Measurements from ENCODE around the gene WFDC6. TPM values are rescaled to one million over a fixed set of nuclear protein-coding genes. Genes with fewer than 3 reads are reported as not detected.

WFDC6 gene
- polyA plus RNA-seq, 1 donor (not counting 4 experiments of a cell fraction or from before 2014, with no cell fraction given): not detected

GRCh38 chr20:45503403-45503802, 35.9 kb downstream of the WFDC6 start:
- peaks cover 21% of the 10 kb centered on the region for H3K4me1 ChIP-seq (ENCODE audit: control insufficient read depth, extremely low read depth, insufficient read depth, low read length)
- H3K9ac ChIP-seq (ENCODE audit: control insufficient read depth, extremely low read depth, insufficient read depth, low read length): no peak overlapping the region
- no peak overlapping the region for H3K4me3 ChIP-seq (ENCODE audit: control insufficient read depth in 2 of 3, extremely low read depth in 1 of 3, insufficient read depth in 2 of 3, low read depth in 1 of 3, low read length in 3 of 3)
- H3K79me2 ChIP-seq (ENCODE audit: control insufficient read depth, insufficient read depth, low read length): no peaks in the 10 kb centered on the region
- H3K27ac ChIP-seq (ENCODE audit: control insufficient read depth, insufficient read depth, low read length): no peak overlapping the region
- dilution Hi-C loops (cut with MboI; ENCODE audit: extremely low pct_ligation_motif_present, low sequenced_read_pairs): no loop called here
- no peaks in the 10 kb centered on the region for H3K36me3 ChIP-seq (ENCODE audit: control insufficient read depth in 2 of 2, extremely low read depth in 1 of 2, insufficient read depth in 2 of 2, low read length in 2 of 2)
- no peak overlapping the region for H3K4me2 ChIP-seq (ENCODE audit: control insufficient read depth, extremely low read depth, insufficient read depth, low read depth, low read length)
- no peak for FAIRE-seq
- H3K9me1 ChIP-seq (ENCODE audit: control insufficient read depth, extremely low read depth, insufficient read depth, low read length): no peaks in the 10 kb centered on the region
- H4K20me1 ChIP-seq (ENCODE audit: control insufficient read depth, extremely low read depth, insufficient read depth, low read length): no peaks in the 10 kb centered on the region
- no peak for DNase-seq (ENCODE audit: low read depth, low spot score)
- H2AFZ ChIP-seq (ENCODE audit: control insufficient read depth, low read length): no peak overlapping the region
- H3K9me3 ChIP-seq (ENCODE audit: control insufficient read depth, low read depth, low read length): no peaks in the 10 kb centered on the region
- TF ChIP-seq CTCF (optimal IDR thresholded peaks at IDR 0.05 in 1 of 3, IDR thresholded peaks at IDR 0.05 in 1 of 3, conservative IDR thresholded peaks at IDR 0.05 in 1 of 3; ENCODE audit: extremely low read depth in 1 of 3, insufficient read depth in 2 of 3, low read length in 3 of 3) (no peak), EZH2 (IDR thresholded peaks at IDR 0.05; ENCODE audit: low read length) (no peak)
- H3K27me3 ChIP-seq (ENCODE audit: control insufficient read depth, extremely low read depth, insufficient read depth, low read length): peaks cover 8% of the 10 kb centered on the region

DNA sequence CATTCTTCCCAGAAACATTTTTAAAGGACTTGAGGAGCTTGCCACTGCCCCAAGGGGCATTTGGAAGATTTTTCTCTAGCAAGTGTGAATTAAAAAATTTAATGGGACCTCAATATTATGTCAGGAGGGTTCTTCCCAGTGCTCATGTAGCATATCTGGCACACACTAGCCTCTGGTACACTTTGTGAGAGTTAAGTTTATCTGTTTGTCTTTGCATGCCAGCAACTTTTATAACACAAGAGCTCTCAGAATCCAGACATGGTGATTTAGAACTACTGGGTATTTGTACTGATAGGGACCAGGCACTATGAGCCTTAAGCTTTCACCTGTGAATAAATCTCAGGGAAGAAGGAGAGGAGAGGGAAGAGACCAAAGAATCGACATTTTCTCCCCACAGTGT, 36.7 kb downstream of the WFDC6 start:
- Histone ChIP-seq H3K4me1 (ENCODE audit: control insufficient read depth, extremely low read depth, insufficient read depth, low read length) (peaks cover 13% of the 10 kb centered on the region), H3K36me3 (ENCODE audit: control insufficient read depth in 2 of 2, extremely low read depth in 1 of 2, insufficient read depth in 2 of 2, low read length in 2 of 2) (no peaks in the 10 kb centered on the region), H4K20me1 (ENCODE audit: control insufficient read depth, extremely low read depth, insufficient read depth, low read length) (no peaks in the 10 kb centered on the region), H3K9me1 (ENCODE audit: control insufficient read depth, extremely low read depth, insufficient read depth, low read length) (no peaks in the 10 kb centered on the region), H2AFZ (ENCODE audit: control insufficient read depth, low read length) (no peak overlapping the region), H3K27me3 (ENCODE audit: control insufficient read depth, extremely low read depth, insufficient read depth, low read length) (peaks cover 11% of the 10 kb centered on the region), H3K4me3 (ENCODE audit: control insufficient read depth in 2 of 3, extremely low read depth in 1 of 3, insufficient read depth in 2 of 3, low read depth in 1 of 3, low read length in 3 of 3) (no peak overlapping the region), H3K4me2 (ENCODE audit: control insufficient read depth, extremely low read depth, insufficient read depth, low read depth, low read length) (no peak overlapping the region), H3K9ac (ENCODE audit: control insufficient read depth, extremely low read depth, insufficient read depth, low read length) (no peak overlapping the region), H3K79me2 (ENCODE audit: control insufficient read depth, insufficient read depth, low read length) (no peaks in the 10 kb centered on the region), H3K9me3 (ENCODE audit: control insufficient read depth, low read depth, low read length) (no peaks in the 10 kb centered on the region), H3K27ac (ENCODE audit: control insufficient read depth, insufficient read depth, low read length) (no peak overlapping the region)
- no peak for DNase-seq (ENCODE audit: low read depth, low spot score)
- dilution Hi-C loops (cut with MboI; ENCODE audit: extremely low pct_ligation_motif_present, low sequenced_read_pairs): no loop called here
- FAIRE-seq: no peak
- TF ChIP-seq CTCF (optimal IDR thresholded peaks at IDR 0.05 in 1 of 3, IDR thresholded peaks at IDR 0.05 in 1 of 3, conservative IDR thresholded peaks at IDR 0.05 in 1 of 3; ENCODE audit: extremely low read depth in 1 of 3, insufficient read depth in 2 of 3, low read length in 3 of 3) (no peak), EZH2 (IDR thresholded peaks at IDR 0.05; ENCODE audit: low read length) (no peak)

Measured in keratinocyte (primary cell).